Natural killer cell (primary cell): ENCODE results near the gene EDIL3. TPM values are rescaled to one million over a fixed set of nuclear protein-coding genes. Genes with fewer than 3 reads are reported as not detected.

ENCODE experiments used
- ATAC-seq, 3 donors: fragments of 150-1000 bp in 2 of 3; fragments of 200-7000 bp in 1 of 3; cut with Tn5 transposase; 1 replicate in 1 of 3; 2 replicates in 2 of 3; pipeline ENCODE4 v1.10.0; 2021; ENCODE audit warnings: mild to moderate bottlenecking in 2 of 3, moderate library complexity in 2 of 3
- DNase-seq, 2 donors: peaks; one replicate each; pipeline versions ENCODE4 v3.0.0 to v3.0.0-alpha.2; 2013 to 2021; ENCODE audit warnings: mixed read lengths in 1 of 2
- H3K27ac ChIP-seq: one replicate; pipeline ENCODE4 v1.5.1; 2013; ENCODE audit warnings: mild to moderate bottlenecking, low read length
- H3K27me3 ChIP-seq: one replicate; pipeline ENCODE4 v1.6.1; 2013; ENCODE audit warnings: low read length; ENCODE audit not compliant: control insufficient read depth, insufficient read depth
- H3K36me3 ChIP-seq: one replicate; pipeline ENCODE4 v1.6.1; 2013; ENCODE audit warnings: low read length; ENCODE audit not compliant: control insufficient read depth, insufficient read depth
- H3K4me1 ChIP-seq: one replicate; pipeline ENCODE4 v1.6.1; 2013; ENCODE audit warnings: low read length; ENCODE audit not compliant: control insufficient read depth, insufficient read depth
- H3K4me3 ChIP-seq: one replicate; pipeline ENCODE4 v1.5.1; 2013; ENCODE audit warnings: low read length
- H3K9me3 ChIP-seq: one replicate; pipeline ENCODE4 v1.6.1; 2013; ENCODE audit warnings: low read length; ENCODE audit not compliant: control insufficient read depth, insufficient read depth
- H3K27ac Mint-ChIP-seq, 2 donors: one replicate each; pipeline ENCODE4 v1.8.0; 2022; ENCODE audit warnings: mild to moderate bottlenecking in 2 of 2, mixed read lengths in 2 of 2, moderate library complexity in 1 of 2
- H3K27me3 Mint-ChIP-seq, 2 donors: one replicate each; pipeline ENCODE4 v1.8.0; 2022; ENCODE audit warnings: low read depth in 2 of 2, mixed read lengths in 2 of 2
- H3K36me3 Mint-ChIP-seq: one replicate; pipeline ENCODE4 v1.8.0; 2022; ENCODE audit warnings: mixed read lengths
- H3K4me1 Mint-ChIP-seq, 2 donors: one replicate each; pipeline ENCODE4 v1.8.0; 2022; ENCODE audit warnings: mixed read lengths in 2 of 2
- H3K4me3 Mint-ChIP-seq: one replicate; pipeline ENCODE4 v1.8.0; 2022; ENCODE audit warnings: mild to moderate bottlenecking, moderate library complexity, mixed read lengths
- H3K9me3 Mint-ChIP-seq, 2 donors: one replicate each; pipeline ENCODE4 v1.8.0; 2022; ENCODE audit warnings: mixed read lengths in 2 of 2
- CTCF ChIP-seq: fragments of 200-600 bp; IDR thresholded peaks from one replicate; pipeline ENCODE4 v1.8.0; 2022; ENCODE audit warnings: antibody characterized with exemption
- WGBS: methylation state at CpG from one replicate; pipeline ENCODE4 v1.1.7; 2013; ENCODE audit warnings: missing lambda C conversion rate; ENCODE audit not compliant: insufficient coverage; 5-methylcytosine and 5-hydroxymethylcytosine counted together
- intact Hi-C: fragments of 100-400 bp; cut with micrococcal nuclease; formaldehyde crosslinking; loops from one replicate; pipeline ENCODE4 v1.14.2; 2022
- total RNA-seq, 4 donors: library from RNA; stranded (reverse); fragments of 120-200 nt in 1 of 4; gene quantifications; one replicate each; pipeline versions ENCODE4 v1.2.3 to v1.2.4, GENCODE V29; 2013 to 2022

The EDIL3 gene
- total RNA-seq, 3 donors from 2014 or later (not counting 1 experiment from before 2014, with no cell fraction given), result not detected

- intact Hi-C loops, result no loop called here
- Histone ChIP-seq H3K4me1 (no peaks in the 10 kb centered on the region), H3K27me3 (no peaks in the 10 kb centered on the region), H3K4me3 (no peak overlapping the region), H3K36me3 (no peaks in the 10 kb centered on the region), H3K9me3 (no peaks in the 10 kb centered on the region), H3K27ac (no peak overlapping the region)
- no peak for TF ChIP-seq CTCF
- no peaks in the 10 kb centered on the region for H3K4me1 Mint-ChIP-seq
- WGBS, result 65% methylated on average over 4 of the region's 4 CpGs
- H3K36me3 Mint-ChIP-seq, result no peaks in the 10 kb centered on the region
- DNase-seq (no peak), ATAC-seq (no peak)
- H3K27ac Mint-ChIP-seq, result no peak overlapping the region
- no peak overlapping the region for H3K4me3 Mint-ChIP-seq
- H3K9me3 Mint-ChIP-seq, result peaks cover 5 to 9% of the 10 kb centered on the region in 2 donors
- H3K27me3 Mint-ChIP-seq, result no peaks in the 10 kb centered on the region
These were observed 367.0 kb downstream of the EDIL3 start for GRCh38 chr5:84017523-84018172.

- Histone ChIP-seq H3K27me3 (no peaks in the 10 kb centered on the region), H3K9me3 (no peaks in the 10 kb centered on the region), H3K4me3 (no peak overlapping the region), H3K36me3 (no peaks in the 10 kb centered on the region), H3K4me1 (no peaks in the 10 kb centered on the region), H3K27ac (no peak overlapping the region)
- H3K27me3 Mint-ChIP-seq, result no peaks in the 10 kb centered on the region
- H3K4me3 Mint-ChIP-seq, result no peak overlapping the region
- ATAC-seq, result no peak
- peaks cover 13 to 14% of the 10 kb centered on the region in 2 donors for H3K9me3 Mint-ChIP-seq
- no peaks in the 10 kb centered on the region for H3K4me1 Mint-ChIP-seq
- intact Hi-C loops, result no loop called here
- no peaks in the 10 kb centered on the region for H3K36me3 Mint-ChIP-seq
- no peak for DNase-seq
- no peak overlapping the region for H3K27ac Mint-ChIP-seq
- WGBS, result 74% methylated on average over 2 of the region's 3 CpGs
- no peak for TF ChIP-seq CTCF
These were observed 368.6 kb downstream of the EDIL3 start for GRCh38 chr5:84016085-84016484.

GRCh38 chr5:84014966-84015365 lies 369.7 kb downstream of the EDIL3 start:
- ATAC-seq, result no peak
- no peak overlapping the region for H3K27ac ChIP-seq
- no peak overlapping the region for H3K4me3 ChIP-seq
- no peaks in the 10 kb centered on the region for H3K9me3 ChIP-seq
- no peaks in the 10 kb centered on the region for H3K27me3 ChIP-seq
- H3K36me3 ChIP-seq, result no peaks in the 10 kb centered on the region
- H3K9me3 Mint-ChIP-seq, result peaks cover 10 to 14% of the 10 kb centered on the region in 2 donors
- H3K4me1 Mint-ChIP-seq, result no peaks in the 10 kb centered on the region
- no peaks in the 10 kb centered on the region for H3K4me1 ChIP-seq
- no peaks in the 10 kb centered on the region for H3K27me3 Mint-ChIP-seq
- no peak for DNase-seq
- no peak overlapping the region for H3K4me3 Mint-ChIP-seq
- H3K27ac Mint-ChIP-seq, result no peak overlapping the region
- TF ChIP-seq CTCF, result no peak
- intact Hi-C loops, result no loop called here
- H3K36me3 Mint-ChIP-seq, result no peaks in the 10 kb centered on the region

GRCh38 chr5:83993803-83994202 lies 390.9 kb downstream of the EDIL3 start:
- H3K4me3 Mint-ChIP-seq, result no peak overlapping the region
- no peaks in the 10 kb centered on the region for H3K27me3 ChIP-seq
- H3K4me1 ChIP-seq, result no peaks in the 10 kb centered on the region
- H3K9me3 ChIP-seq, result peaks cover 6% of the 10 kb centered on the region
- DNase-seq, result no peak
- no peaks in the 10 kb centered on the region for H3K36me3 ChIP-seq
- no CpG with 5 or more reads among the region's 2 CpGs for WGBS
- TF ChIP-seq CTCF, result no peak
- no peaks in the 10 kb centered on the region for H3K27me3 Mint-ChIP-seq
- H3K4me1 Mint-ChIP-seq, result no peaks in the 10 kb centered on the region
- no peak overlapping the region for H3K27ac Mint-ChIP-seq
- H3K27ac ChIP-seq, result no peak overlapping the region
- no peak overlapping the region for H3K4me3 ChIP-seq
- ATAC-seq, result no peak
- intact Hi-C loops, result no loop called here
- peaks cover 16 to 23% of the 10 kb centered on the region in 2 donors for H3K9me3 Mint-ChIP-seq
- H3K36me3 Mint-ChIP-seq, result no peaks in the 10 kb centered on the region
